ENCODE results near the gene PRUNE2.

GRCh38 chr9:76887003-76887821 is 18.7 kb downstream of the PRUNE2 start:
- TF ChIP-seq CTCF (IDR thresholded peaks at IDR 0.05; ENCODE audit: insufficient read depth, low read depth, low read length) (no peak), EZH2 (IDR thresholded peaks at IDR 0.05; ENCODE audit: insufficient read depth, low read length) (no peak)
